GM12878 (cell line): ENCODE data around the gene PRR5L. TPM values are rescaled to one million over a fixed set of nuclear protein-coding genes. Genes with fewer than 3 reads are reported as not detected.

ENCODE experiments used
- ATAC-seq: fragments of 200-7000 bp; cut with Tn5 transposase; 3 replicates; pipeline ENCODE4 v1.9.1; 2020; ENCODE audit warnings: mild to moderate bottlenecking, moderate library complexity
- BruUV-seq: library from RNA; stranded (reverse); fragments of 400-500 nt; replicated peaks from 2 replicates; lab custom pipeline; 2021; lab: Mats Ljungman, UMichigan
- CTCF ChIA-PET: fragments of 300-600 bp; sonication (Branson Sonifier 250); formaldehyde crosslinking; extraction: SDS; loops from one replicate; lab custom pipeline; 2021; ENCODE audit warnings: inconsistent platforms; lab: Yijun Ruan, JAX
- POLR2A ChIA-PET: fragments of 350-600 bp; formaldehyde crosslinking; extraction: SDS; loops from one replicate; lab custom pipeline; 2021; ENCODE audit warnings: inconsistent platforms; lab: Charles Lee
- RAD21 ChIA-PET: fragments of 300-600 bp; sonication (Branson Sonifier 250); formaldehyde crosslinking; loops from one replicate; lab custom pipeline; 2023; ENCODE audit warnings: antibody characterized with exemption; ENCODE audit not compliant: unreplicated experiment; lab: Charles Lee
- SMC1A ChIA-PET: fragments of 300-600 bp; sonication (Branson Sonifier 250); formaldehyde crosslinking; loops from one replicate; lab custom pipeline; 2023; ENCODE audit not compliant: unreplicated experiment, uncharacterized antibody; lab: Charles Lee
- DNase-seq: peaks from one replicate; pipeline ENCODE4 v3.0.0-alpha.2; 2011; ENCODE audit warnings: low read depth, low spot score
- FAIRE-seq: peaks from 3 replicates; lab custom pipeline; 2011; peaks lifted over from hg19 to GRCh38; lab: Jason Lieb, UNC
- H2AFZ ChIP-seq: 2 replicates; pipeline ENCODE4 v1.6.0; 2011; ENCODE audit warnings: low read depth, low read length, control low read depth; ENCODE audit not compliant: control insufficient read depth
- H3K27ac ChIP-seq: 2 replicates; pipeline ENCODE4 v1.5.1; 2011; ENCODE audit warnings: control low read depth; ENCODE audit not compliant: control insufficient read depth, insufficient read depth
- H3K27me3 ChIP-seq, 2 experiments: replicated peaks in 1 of 2; 2 replicates each; pipeline versions ENCODE4 v1.6.0 to v1.6.1; 2011; ENCODE audit warnings: low read length in 1 of 2; ENCODE audit not compliant: control insufficient read depth in 2 of 2, insufficient read depth in 2 of 2
- H3K36me3 ChIP-seq, 2 experiments: 2 replicates each; pipeline ENCODE4 v1.5.1; 2011; ENCODE audit warnings: low read length in 1 of 2; ENCODE audit not compliant: control insufficient read depth in 2 of 2, insufficient read depth in 2 of 2
- H3K4me1 ChIP-seq: 2 replicates; pipeline ENCODE4 v1.6.1; 2011; ENCODE audit warnings: mild to moderate bottlenecking, low read length, moderate library complexity, mixed read lengths; ENCODE audit not compliant: control insufficient read depth, insufficient read depth
- H3K4me2 ChIP-seq: 2 replicates; pipeline ENCODE4 v1.6.0; 2011; ENCODE audit warnings: control low read depth; ENCODE audit not compliant: control insufficient read depth, insufficient read depth
- H3K4me3 ChIP-seq: fragments of 200-600 bp; sonication (generic); 2 replicates; pipeline ENCODE4 v1.5.1; 2016
- H3K79me2 ChIP-seq: 2 replicates; pipeline ENCODE4 v1.6.0; 2011; ENCODE audit warnings: low read length; ENCODE audit not compliant: control insufficient read depth, insufficient read depth
- H3K9ac ChIP-seq: 2 replicates; pipeline ENCODE4 v1.8.0; 2011; ENCODE audit warnings: low read length, control low read depth, mixed read lengths; ENCODE audit not compliant: control insufficient read depth, insufficient read depth
- H3K9me3 ChIP-seq: replicated peaks from 3 replicates; pipeline ENCODE4 v1.5.1; 2011; ENCODE audit warnings: mild to moderate bottlenecking, low read length; ENCODE audit not compliant: control insufficient read depth, insufficient read depth
- H4K20me1 ChIP-seq: 2 replicates; pipeline ENCODE4 v1.6.0; 2011; ENCODE audit not compliant: control insufficient read depth, insufficient read depth
- BCL3 ChIP-seq: IDR thresholded peaks from 2 replicates; pipeline ENCODE4 v1.6.1; 2011; ENCODE audit warnings: borderline replicate concordance, low read depth, mild to moderate bottlenecking, moderate library complexity, low read length; ENCODE audit not compliant: insufficient read depth, poor library complexity, severe bottlenecking
- CBX5 ChIP-seq: sonication (generic); IDR thresholded peaks from 2 replicates; pipeline ENCODE4 v1.6.1; 2016; ENCODE audit warnings: low read depth, moderate library complexity, mild to moderate bottlenecking, inconsistent platforms
- E2F4 ChIP-seq: IDR thresholded peaks from 2 replicates; pipeline ENCODE4 v1.6.1; 2012; ENCODE audit warnings: low read depth, low read length, improper control_type of control experiment
- E2F8 ChIP-seq: fragments of 450-650 bp; IDR thresholded peaks from 2 replicates; pipeline ENCODE4 v1.6.1; 2018; ENCODE audit warnings: mild to moderate bottlenecking, low read depth, moderate library complexity; ENCODE audit not compliant: partially characterized antibody
- EED ChIP-seq: sonication (generic); IDR thresholded peaks from 2 replicates; pipeline ENCODE4 v1.6.1; 2016; ENCODE audit warnings: antibody characterized with exemption, low read depth
- EP300 ChIP-seq, 2 experiments: fragments of 150-350 bp in 1 of 2; IDR thresholded peaks; 2 replicates each; pipeline ENCODE4 v1.6.1; 2011 to 2012; ENCODE audit warnings: low read depth in 2 of 2, low read length in 2 of 2, borderline replicate concordance in 1 of 2, improper control_type of control experiment in 1 of 2, inconsistent platforms in 1 of 2; ENCODE audit not compliant: control insufficient read depth in 1 of 2
- JUND ChIP-seq: IDR thresholded peaks from 2 replicates; pipeline ENCODE4 v1.6.1; 2012; ENCODE audit warnings: low read depth, mild to moderate bottlenecking, low read length, improper control_type of control experiment, moderate library complexity
- NR2F1 ChIP-seq: fragments of 450-650 bp; conservative IDR thresholded peaks from 2 replicates; pipeline ENCODE4 v1.6.1; 2017; ENCODE audit warnings: mild to moderate bottlenecking
- SIN3A ChIP-seq: IDR thresholded peaks from 2 replicates; pipeline ENCODE4 v1.6.1; 2012; ENCODE audit warnings: low read depth, low read length, improper control_type of control experiment
- SMAD1 ChIP-seq: fragments of 450-650 bp; IDR thresholded peaks from 2 replicates; pipeline ENCODE4 v1.6.1; 2018; ENCODE audit warnings: mild to moderate bottlenecking, low read depth; ENCODE audit not compliant: partially characterized antibody
- STAT3 ChIP-seq: IDR thresholded peaks from 2 replicates; pipeline ENCODE4 v1.6.1; 2011; ENCODE audit warnings: low read depth, low read length, improper control_type of control experiment
- TCF3 ChIP-seq: IDR thresholded peaks from 2 replicates; pipeline ENCODE4 v1.6.1; 2012; ENCODE audit warnings: low read depth, mild to moderate bottlenecking, low read length, borderline replicate concordance; ENCODE audit not compliant: insufficient read depth
- ZZZ3 ChIP-seq: IDR thresholded peaks from 2 replicates; pipeline ENCODE4 v1.6.1; 2011; ENCODE audit warnings: low read depth; ENCODE audit not compliant: control insufficient read depth, insufficient read length
- WGBS: methylation state at CpG from one replicate; pipeline ENCODE4 v1.1.6; 2016; ENCODE audit warnings: low lambda C conversion rate; ENCODE audit not compliant: insufficient replicate concordance, insufficient coverage; ENCODE audit errors: missing lambda C conversion rate; 5-methylcytosine and 5-hydroxymethylcytosine counted together
- in situ Hi-C: fragments of 300-500 bp; cut with MboI; formaldehyde crosslinking; loops from 9 replicates; pipeline ENCODE4 v1.14.3; 2018; ENCODE audit warnings: mixed read lengths
- intact Hi-C: fragments of 100-400 bp; cut with micrococcal nuclease; formaldehyde crosslinking; loops from one replicate; pipeline ENCODE4 v1.14.2; 2022; ENCODE audit not compliant: unreplicated experiment
- polyA plus RNA-seq, 11 experiments: library from polyadenylated mRNA; depleted of rRNA in 4 of 11; unstranded in 6 of 11; stranded (reverse) in 5 of 11; fragments of >200 nt; fragmentation: Nextera tagmentation in 4 of 11; fragmentation: Illumina TruSeq in 1 of 11; extraction: Ambion mirVana in 4 of 11; extraction: Trizol in 1 of 11; gene quantifications; 1 replicate in 1 of 11; 2 replicates in 10 of 11; pipeline versions ENCODE4 v1.2.1 to v1.2.3, GENCODE V29; 2011 to 2016; ENCODE audit warnings: inconsistent platforms in 2 of 11, missing spikeins in 2 of 11, low read depth in 1 of 11
- total RNA-seq, 4 experiments: library from RNA; depleted of rRNA in 3 of 4; stranded (reverse); fragments of >200 nt in 3 of 4; fragmentation: Illumina TruSeq in 1 of 4; extraction: Trizol in 1 of 4; gene quantifications; 2 replicates each; pipeline versions ENCODE4 v1.2.1 to v1.2.3, GENCODE V29; 2013 to 2021
- TF ChIP-seq, protein P1 (sequence below): fragments of 450-650 bp; IDR thresholded peaks from 2 replicates; pipeline ENCODE4 v1.6.1; 2017; ENCODE audit warnings: mild to moderate bottlenecking, moderate library complexity

The PRR5L gene
- total and polyA plus RNA-seq, 10 of the 15 experiments (the other 5 are each of a cell fraction or from before 2014, with no cell fraction given) = 0.11 to 4.2 (median 0.67) TPM; not detected in 1

DNA sequence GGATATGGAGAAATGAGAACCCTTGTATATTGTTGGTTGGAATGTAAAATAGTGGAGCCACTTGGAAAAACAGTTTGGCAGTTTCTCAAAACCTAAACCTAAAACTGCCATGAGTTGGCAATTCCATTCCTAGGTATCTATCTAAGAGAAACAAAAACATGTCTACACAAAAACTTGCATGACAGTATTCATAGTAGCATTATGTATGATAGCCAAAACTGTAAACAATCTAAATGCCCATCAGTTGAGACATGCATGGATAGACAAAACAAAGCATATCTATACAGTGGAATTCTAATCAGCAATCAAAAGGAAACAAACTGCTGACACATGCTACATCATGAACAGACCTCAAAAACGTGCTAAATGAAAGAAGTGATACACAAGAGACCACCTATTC is 179.1 kb downstream of the PRR5L start:
- FAIRE-seq = no peak
- H3K9ac ChIP-seq = no peak overlapping the region
- DNase-seq = no peak
- no peak overlapping the region for H3K27ac ChIP-seq
- H3K4me1 ChIP-seq = no peaks in the 10 kb centered on the region
- no peak for TF ChIP-seq SMAD1
- TF ChIP-seq TCF3 = no peak
- TF ChIP-seq, protein P1, sequence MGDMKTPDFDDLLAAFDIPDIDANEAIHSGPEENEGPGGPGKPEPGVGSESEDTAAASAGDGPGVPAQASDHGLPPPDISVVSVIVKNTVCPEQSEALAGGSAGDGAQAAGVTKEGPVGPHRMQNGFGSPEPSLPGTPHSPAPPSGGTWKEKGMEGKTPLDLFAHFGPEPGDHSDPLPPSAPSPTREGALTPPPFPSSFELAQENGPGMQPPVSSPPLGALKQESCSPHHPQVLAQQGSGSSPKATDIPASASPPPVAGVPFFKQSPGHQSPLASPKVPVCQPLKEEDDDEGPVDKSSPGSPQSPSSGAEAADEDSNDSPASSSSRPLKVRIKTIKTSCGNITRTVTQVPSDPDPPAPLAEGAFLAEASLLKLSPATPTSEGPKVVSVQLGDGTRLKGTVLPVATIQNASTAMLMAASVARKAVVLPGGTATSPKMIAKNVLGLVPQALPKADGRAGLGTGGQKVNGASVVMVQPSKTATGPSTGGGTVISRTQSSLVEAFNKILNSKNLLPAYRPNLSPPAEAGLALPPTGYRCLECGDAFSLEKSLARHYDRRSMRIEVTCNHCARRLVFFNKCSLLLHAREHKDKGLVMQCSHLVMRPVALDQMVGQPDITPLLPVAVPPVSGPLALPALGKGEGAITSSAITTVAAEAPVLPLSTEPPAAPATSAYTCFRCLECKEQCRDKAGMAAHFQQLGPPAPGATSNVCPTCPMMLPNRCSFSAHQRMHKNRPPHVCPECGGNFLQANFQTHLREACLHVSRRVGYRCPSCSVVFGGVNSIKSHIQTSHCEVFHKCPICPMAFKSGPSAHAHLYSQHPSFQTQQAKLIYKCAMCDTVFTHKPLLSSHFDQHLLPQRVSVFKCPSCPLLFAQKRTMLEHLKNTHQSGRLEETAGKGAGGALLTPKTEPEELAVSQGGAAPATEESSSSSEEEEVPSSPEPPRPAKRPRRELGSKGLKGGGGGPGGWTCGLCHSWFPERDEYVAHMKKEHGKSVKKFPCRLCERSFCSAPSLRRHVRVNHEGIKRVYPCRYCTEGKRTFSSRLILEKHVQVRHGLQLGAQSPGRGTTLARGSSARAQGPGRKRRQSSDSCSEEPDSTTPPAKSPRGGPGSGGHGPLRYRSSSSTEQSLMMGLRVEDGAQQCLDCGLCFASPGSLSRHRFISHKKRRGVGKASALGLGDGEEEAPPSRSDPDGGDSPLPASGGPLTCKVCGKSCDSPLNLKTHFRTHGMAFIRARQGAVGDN = no peak
- no peak for TF ChIP-seq BCL3
- TF ChIP-seq E2F8 = no peak
- TF ChIP-seq E2F4 = no peak
- TF ChIP-seq EP300 (IDR thresholded peaks at IDR 0.05; ENCODE audit: borderline replicate concordance in 1 of 2, control insufficient read depth in 1 of 2, low read depth in 2 of 2, low read length in 2 of 2) = no peak
- no peak for TF ChIP-seq ZZZ3
- no peak for TF ChIP-seq CBX5
- no peak for TF ChIP-seq JUND
- no peak for TF ChIP-seq SIN3A
- no peak for TF ChIP-seq STAT3
- no peak for TF ChIP-seq NR2F1
- no peak for TF ChIP-seq EED
- in situ Hi-C loops (loop anchor here (10.0 kb wide), 1 partner anchor 170 kb away; no protein-coding TSS in a partner anchor), intact Hi-C loops (loop anchor here (10.0 kb wide), 1 partner anchor 60 kb away; no protein-coding TSS in a partner anchor)
- H4K20me1 ChIP-seq = no peaks in the 10 kb centered on the region
- H3K36me3 ChIP-seq = no peaks in the 10 kb centered on the region
- H3K79me2 ChIP-seq = no peaks in the 10 kb centered on the region
- BruUV-seq = no TSS peak
- H3K27me3 ChIP-seq = no peaks in the 10 kb centered on the region
- H3K4me2 ChIP-seq = no peak overlapping the region
- no peaks in the 10 kb centered on the region for H3K9me3 ChIP-seq
- H3K4me3 ChIP-seq = no peak overlapping the region
- RAD21 ChIA-PET = interaction anchor here (1.2 to 6.0 kb wide), 2 partner anchors 183 to 184 kb away, joined by 7 to 106 read pairs; partner anchors contain the start of gene COMMD9
- ATAC-seq = no peak
- POLR2A ChIA-PET = no interaction called here
- SMC1A ChIA-PET = interaction anchor here (6.4 kb wide), 1 partner anchor 182 kb away, joined by 181 read pairs; the partner anchor contains the start of genes COMMD9 and PRR5L
- no peak overlapping the region for H2AFZ ChIP-seq
- 24% methylated on average over 1 of the region's 1 CpG for WGBS
- CTCF ChIA-PET = interaction anchor here (1.2 to 6.4 kb wide), 7 partner anchors 10 to 183 kb away, joined by 4 to 286 read pairs (median 5); partner anchors contain the start of genes COMMD9 and PRR5L
